ENCODE results near the gene CCND2.

DNA sequence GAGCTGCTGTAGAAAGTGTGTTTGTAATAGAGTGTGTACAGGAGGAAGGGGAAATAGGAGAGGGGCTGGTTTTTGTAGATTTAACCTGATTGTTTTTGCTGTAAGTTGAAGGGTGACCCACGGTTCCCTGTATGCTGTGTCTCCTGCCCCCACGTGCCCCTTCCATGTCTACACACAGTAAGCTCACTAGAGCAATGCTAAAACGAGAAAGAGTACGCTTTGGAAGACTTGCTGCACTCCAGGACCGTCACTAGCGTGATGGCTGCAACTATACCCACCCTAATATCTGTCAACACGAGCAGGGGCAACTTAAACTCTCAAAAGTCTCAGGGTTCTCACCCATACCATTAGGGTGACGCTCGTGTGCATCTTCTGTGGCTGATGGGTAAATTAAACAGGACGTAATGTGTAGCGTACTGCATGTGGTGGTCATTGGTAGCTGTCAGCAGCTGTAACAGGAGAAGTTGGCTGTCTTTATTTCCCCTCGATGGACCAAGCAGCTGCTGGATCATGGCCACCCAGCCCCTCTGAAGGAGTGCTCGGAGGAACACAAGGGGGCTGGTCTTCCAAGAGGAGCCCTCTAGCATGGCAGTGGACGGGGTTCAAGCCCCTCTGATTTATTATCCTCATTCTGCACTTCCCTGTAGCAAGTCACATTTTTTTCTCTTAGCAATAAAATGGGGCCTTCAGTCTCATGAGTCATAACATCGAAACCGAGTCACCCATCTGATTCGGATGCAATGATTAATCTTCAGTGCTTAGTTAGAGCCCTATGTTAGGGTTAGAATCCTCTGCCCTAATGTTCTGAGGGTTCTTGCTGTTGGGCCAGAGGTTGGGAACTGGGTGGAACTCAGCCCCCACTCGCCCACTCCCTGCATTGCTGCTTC lies 14.0 kb downstream of the CCND2 start:
- TF ChIP-seq EZH2 (IDR thresholded peaks at IDR 0.05; ENCODE audit: borderline replicate concordance), result no peak
- TF ChIP-seq, protein P1, sequence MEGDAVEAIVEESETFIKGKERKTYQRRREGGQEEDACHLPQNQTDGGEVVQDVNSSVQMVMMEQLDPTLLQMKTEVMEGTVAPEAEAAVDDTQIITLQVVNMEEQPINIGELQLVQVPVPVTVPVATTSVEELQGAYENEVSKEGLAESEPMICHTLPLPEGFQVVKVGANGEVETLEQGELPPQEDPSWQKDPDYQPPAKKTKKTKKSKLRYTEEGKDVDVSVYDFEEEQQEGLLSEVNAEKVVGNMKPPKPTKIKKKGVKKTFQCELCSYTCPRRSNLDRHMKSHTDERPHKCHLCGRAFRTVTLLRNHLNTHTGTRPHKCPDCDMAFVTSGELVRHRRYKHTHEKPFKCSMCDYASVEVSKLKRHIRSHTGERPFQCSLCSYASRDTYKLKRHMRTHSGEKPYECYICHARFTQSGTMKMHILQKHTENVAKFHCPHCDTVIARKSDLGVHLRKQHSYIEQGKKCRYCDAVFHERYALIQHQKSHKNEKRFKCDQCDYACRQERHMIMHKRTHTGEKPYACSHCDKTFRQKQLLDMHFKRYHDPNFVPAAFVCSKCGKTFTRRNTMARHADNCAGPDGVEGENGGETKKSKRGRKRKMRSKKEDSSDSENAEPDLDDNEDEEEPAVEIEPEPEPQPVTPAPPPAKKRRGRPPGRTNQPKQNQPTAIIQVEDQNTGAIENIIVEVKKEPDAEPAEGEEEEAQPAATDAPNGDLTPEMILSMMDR (IDR thresholded peaks at IDR 0.05; ENCODE audit: poor library complexity), result no peak

Measured in hepatocyte (in vitro differentiated cells).